IMR-90 (cell line): Measurements from ENCODE around the gene SEC22B. TPM values are rescaled to one million over a fixed set of nuclear protein-coding genes. Genes with fewer than 3 reads are reported as not detected.
A peak's percentile ranks its signal among the peaks of the same experiment; 100 is the strongest.
"Not testable (repeated sequence)": the region's sequence is repeated elsewhere in the genome, so short reads cannot be mapped to it uniquely, and the experiment has no call there.

ENCODE experiments used
- ATAC-seq: fragments of 200-7000 bp; cut with Tn5 transposase; 2 replicates; pipeline ENCODE4 v1.9.1; 2020; ENCODE audit warnings: low read depth, mild to moderate bottlenecking, moderate library complexity
- BruUV-seq: library from RNA; stranded (reverse); fragments of 400-500 nt; replicated peaks from 2 replicates; lab custom pipeline; 2021; lab: Mats Ljungman, UMichigan
- CTCF ChIA-PET: fragments of 300-600 bp; formaldehyde crosslinking; extraction: SDS; loops from one replicate; lab custom pipeline; 2021; ENCODE audit warnings: antibody characterized with exemption; lab: Yijun Ruan, JAX
- POLR2A ChIA-PET: fragments of 300-600 bp; sonication (Branson Sonifier 250); formaldehyde crosslinking; loops from one replicate; lab custom pipeline; 2022; ENCODE audit warnings: antibody characterized with exemption; ENCODE audit not compliant: unreplicated experiment; lab: Charles Lee
- DNase-seq: peaks from one replicate; pipeline ENCODE4 v3.0.0; 2013
- H2AFZ ChIP-seq: replicated peaks from 2 replicates; pipeline ENCODE3; 2013; ENCODE audit warnings: low read length, mild to moderate bottlenecking; ENCODE audit not compliant: poor library complexity
- H2AK5ac ChIP-seq: 2 replicates; pipeline ENCODE4 v1.6.1; 2013; ENCODE audit warnings: low read depth, low read length, inconsistent platforms
- H2AK9ac ChIP-seq: replicated peaks from 2 replicates; pipeline ENCODE3; 2013; ENCODE audit warnings: mild to moderate bottlenecking, low read depth, low read length, moderate library complexity; ENCODE audit not compliant: poor library complexity
- H2BK120ac ChIP-seq: 2 replicates; pipeline ENCODE4 v1.6.1; 2013; ENCODE audit warnings: low read depth, low read length, inconsistent platforms
- H2BK15ac ChIP-seq: 3 replicates; pipeline ENCODE4 v1.6.1; 2013; ENCODE audit warnings: low read depth, low read length, inconsistent platforms
- H2BK20ac ChIP-seq: 2 replicates; pipeline ENCODE4 v1.6.1; 2013; ENCODE audit warnings: low read depth, mild to moderate bottlenecking, inconsistent platforms, low read length, moderate library complexity
- H2BK5ac ChIP-seq: 2 replicates; pipeline ENCODE4 v1.6.1; 2013; ENCODE audit warnings: mild to moderate bottlenecking, low read depth, low read length, inconsistent platforms; ENCODE audit not compliant: poor library complexity, severe bottlenecking
- H3K14ac ChIP-seq: replicated peaks from 2 replicates; pipeline ENCODE4 v1.6.1; 2013; ENCODE audit warnings: low read depth, low read length, inconsistent platforms
- H3K18ac ChIP-seq: 2 replicates; pipeline ENCODE4 v1.6.1; 2013; ENCODE audit warnings: low read depth, low read length, control low read depth
- H3K23ac ChIP-seq: 2 replicates; pipeline ENCODE4 v1.6.1; 2013; ENCODE audit warnings: low read depth, low read length, inconsistent platforms
- H3K27ac ChIP-seq: 2 replicates; pipeline ENCODE4 v1.5.1; 2013; ENCODE audit warnings: mild to moderate bottlenecking, control low read depth, low read length; ENCODE audit not compliant: insufficient read depth
- H3K27me3 ChIP-seq: 2 replicates; pipeline ENCODE4 v1.6.1; 2013; ENCODE audit warnings: low read length; ENCODE audit not compliant: control insufficient read depth, insufficient read depth
- H3K36me3 ChIP-seq: 2 replicates; pipeline ENCODE4 v1.6.1; 2013; ENCODE audit warnings: low read length, mixed read lengths; ENCODE audit not compliant: control insufficient read depth, insufficient read depth
- H3K4ac ChIP-seq: 2 replicates; pipeline ENCODE4 v1.6.1; 2013; ENCODE audit warnings: low read depth, low read length, inconsistent platforms
- H3K4me1 ChIP-seq: 2 replicates; pipeline ENCODE4 v1.6.1; 2013; ENCODE audit warnings: low read length, mixed read lengths; ENCODE audit not compliant: control insufficient read depth, insufficient read depth
- H3K4me2 ChIP-seq: 2 replicates; pipeline ENCODE4 v1.6.1; 2013; ENCODE audit warnings: low read depth, mild to moderate bottlenecking, control low read depth, low read length, moderate library complexity
- H3K4me3 ChIP-seq: 2 replicates; pipeline ENCODE4 v1.5.1; 2013; ENCODE audit warnings: low read depth, mild to moderate bottlenecking, control low read depth, low read length, moderate library complexity; ENCODE audit not compliant: insufficient read depth
- H3K56ac ChIP-seq: 2 replicates; pipeline ENCODE4 v1.6.1; 2013; ENCODE audit warnings: low read length, inconsistent platforms; ENCODE audit not compliant: insufficient read depth; ENCODE audit errors: extremely low read depth
- H3K79me1 ChIP-seq, 2 experiments: 2 replicates each; pipeline ENCODE4 v1.6.1; 2013; ENCODE audit warnings: low read length in 2 of 2, inconsistent platforms in 1 of 2, low read depth in 1 of 2
- H3K9ac ChIP-seq: 2 replicates; pipeline ENCODE4 v1.6.1; 2013; ENCODE audit warnings: low read depth, low read length, control low read depth
- H3K9me1 ChIP-seq: 2 replicates; pipeline ENCODE4 v1.6.1; 2013; ENCODE audit warnings: low read length, inconsistent platforms; ENCODE audit not compliant: insufficient read depth
- H3K9me3 ChIP-seq: 2 replicates; pipeline ENCODE4 v1.6.1; 2013; ENCODE audit warnings: low read length; ENCODE audit not compliant: control insufficient read depth, insufficient read depth
- H4K20me1 ChIP-seq: 2 replicates; pipeline ENCODE4 v1.6.1; 2013; ENCODE audit warnings: low read length, inconsistent platforms; ENCODE audit not compliant: insufficient read depth
- H4K5ac ChIP-seq: 2 replicates; pipeline ENCODE4 v1.6.1; 2013; ENCODE audit warnings: mild to moderate bottlenecking, low read depth, low read length, control low read depth
- H4K8ac ChIP-seq, 2 experiments: 2 replicates each; pipeline ENCODE4 v1.6.1; 2013; ENCODE audit warnings: low read depth in 2 of 2, low read length in 2 of 2, control low read depth in 1 of 2, inconsistent platforms in 1 of 2
- H4K91ac ChIP-seq: 2 replicates; pipeline ENCODE4 v1.6.1; 2013; ENCODE audit warnings: low read depth, low read length, inconsistent platforms; ENCODE audit not compliant: insufficient read depth
- CEBPB ChIP-seq: IDR thresholded peaks from 2 replicates; pipeline ENCODE4 v1.6.1; 2012; ENCODE audit warnings: low read depth, low read length, improper control_type of control experiment
- WGBS, 2 experiments: methylation state at CpG; one replicate each; pipeline versions ENCODE4 v1.1.5 to v1.1.7; 2013; ENCODE audit warnings: missing lambda C conversion rate in 2 of 2; ENCODE audit not compliant: insufficient read length in 1 of 2; ENCODE audit errors: extremely low coverage in 2 of 2; 5-methylcytosine and 5-hydroxymethylcytosine counted together
- dilution Hi-C: fragments of 300-500 bp; cut with HindIII; formaldehyde crosslinking; loops from one replicate; pipeline ENCODE4 v1.14.3; 2018; ENCODE audit warnings: low sequenced_read_pairs; ENCODE audit not compliant: unreplicated experiment
- in situ Hi-C: fragments of 300-500 bp; cut with MboI; formaldehyde crosslinking; loops from 3 replicates; pipeline ENCODE4 v1.14.3; 2019; ENCODE audit warnings: low sequenced_read_pairs, inconsistent platforms, mixed read lengths
- intact Hi-C: fragments of 100-400 bp; cut with micrococcal nuclease; formaldehyde crosslinking; loops from 2 replicates; pipeline ENCODE4 v1.10.0; 2022
- polyA plus RNA-seq, 3 experiments: library from polyadenylated mRNA; depleted of rRNA; stranded (reverse); fragments of >200 nt; gene quantifications; 2 replicates each; pipeline ENCODE4 v1.2.3, GENCODE V29; 2012; ENCODE audit warnings: low replicate concordance in 1 of 3
- total RNA-seq: library from RNA; depleted of rRNA; stranded (reverse); fragments of >200 nt; gene quantifications from 2 replicates; pipeline ENCODE4 v1.2.3, GENCODE V29; 2012

The SEC22B gene
- total and polyA plus RNA-seq, 2 of the 4 experiments (the other 2 are of a cell fraction) = 35.9 to 57.4 TPM

DNA sequence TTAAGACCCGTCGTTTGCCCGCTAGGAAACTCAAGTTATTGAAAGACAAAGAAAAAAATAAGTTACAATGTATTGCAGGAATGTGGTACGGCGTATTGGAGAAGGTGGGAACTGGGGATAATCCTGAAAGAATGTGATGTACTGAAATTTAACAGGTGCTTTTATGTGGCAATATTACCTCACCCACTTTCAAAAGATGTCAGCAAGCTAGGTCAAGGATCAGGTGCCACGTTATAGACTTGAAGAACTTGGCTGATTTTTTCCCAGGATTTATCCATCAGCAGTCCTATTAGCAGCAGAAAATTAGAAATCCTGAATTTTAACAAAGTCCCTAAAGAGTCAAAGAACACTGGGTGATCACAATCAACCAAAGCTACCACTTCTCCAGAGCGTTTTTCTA is 632 bp downstream of the SEC22B start:
- Histone ChIP-seq H3K23ac (peak overlapping the region; percentile 91), H3K4me2 (peak overlapping the region; percentile 92), H3K9ac (peak overlapping the region; percentile 97), H3K18ac (peak overlapping the region; percentile 89; the same call in 1 of the 2 replicates), H3K27ac (peak overlapping the region; percentile 96), H3K4me3 (peak overlapping the region; percentile 90), H3K79me1 (peaks cover 0 to 12% of the 10 kb centered on the region in 2 experiments; a peak in 1 of 4 replicates), H4K91ac (peak overlapping the region; percentile 88), H3K4me1 (peaks cover 11% of the 10 kb centered on the region), H2BK20ac (0 out of 2 replicates have a peak overlapping the region, but pooled peaks have one; percentile 36), H2BK5ac (peak overlapping the region; percentile 89), H4K8ac (peak overlapping the region; percentile 29 to 94), H2BK120ac (peak overlapping the region; percentile 100), H3K56ac (peak overlapping the region; percentile 85), H3K14ac (peak overlapping the region; percentile 92), H4K5ac (peak overlapping the region; percentile 98; the same call in 1 of the 2 replicates), H3K4ac (peak overlapping the region; percentile 93; the same call in 1 of the 2 replicates), H2AK5ac (peak overlapping the region; percentile 65; the same call in 1 of the 2 replicates)
- H2AFZ ChIP-seq, intact Hi-C loops, H3K27me3 ChIP-seq, H2AK9ac ChIP-seq, dilution Hi-C loops, H2BK15ac ChIP-seq, H3K9me3 ChIP-seq, CTCF ChIA-PET, H3K9me1 ChIP-seq, ATAC-seq, H4K20me1 ChIP-seq, H3K36me3 ChIP-seq, in situ Hi-C loops: not testable (repeated sequence)
- BruUV-seq = TSS peak; percentile 91
- POLR2A ChIA-PET = interaction anchor here (0.5 kb wide), 1 partner anchor 12 kb away, joined by 4 read pairs; no protein-coding TSS in a partner anchor
- WGBS, 2 experiments = 0% methylated on average over 1 of the region's 7 CpGs; no CpG with 5 or more reads in 1 of the 2 experiments
- DNase-seq = peak; percentile 33
- TF ChIP-seq CEBPB = peak; percentile 25; the same call in 1 of the 2 replicates

DNA sequence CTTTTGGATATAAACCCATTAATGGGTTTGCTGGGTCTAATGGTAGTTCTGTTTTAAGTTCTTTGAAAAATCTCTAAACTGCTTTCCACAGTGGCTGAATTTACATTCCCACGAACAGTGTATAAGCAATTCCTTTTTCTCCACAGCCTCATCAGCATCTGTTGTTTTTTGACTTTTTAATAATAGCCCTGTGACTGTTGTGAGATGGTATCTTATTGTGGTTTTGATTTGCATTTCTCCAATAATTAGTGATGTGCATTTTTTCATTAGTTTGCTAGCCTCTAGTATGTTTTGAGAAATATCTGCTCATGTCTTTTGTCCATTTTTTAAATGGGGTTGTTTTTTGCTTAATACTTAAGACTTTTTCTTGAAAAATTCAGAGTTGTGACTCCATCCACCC is 11.6 kb downstream of the SEC22B start:
- H3K9me1 ChIP-seq, H3K9ac ChIP-seq, H3K36me3 ChIP-seq, H2BK15ac ChIP-seq, POLR2A ChIA-PET, H3K23ac ChIP-seq, H3K4me1 ChIP-seq, H3K56ac ChIP-seq, H2BK20ac ChIP-seq, H4K8ac ChIP-seq, H3K27me3 ChIP-seq, BruUV-seq, H3K4me2 ChIP-seq, H4K20me1 ChIP-seq, H2BK5ac ChIP-seq, in situ Hi-C loops, H2AFZ ChIP-seq, dilution Hi-C loops, H2AK9ac ChIP-seq, H3K27ac ChIP-seq, H4K91ac ChIP-seq, H3K79me1 ChIP-seq, H3K9me3 ChIP-seq, H2BK120ac ChIP-seq, ATAC-seq, DNase-seq, H4K5ac ChIP-seq, H3K4ac ChIP-seq, H3K14ac ChIP-seq, H2AK5ac ChIP-seq, H3K18ac ChIP-seq, intact Hi-C loops, H3K4me3 ChIP-seq, CTCF ChIA-PET: not testable (repeated sequence)
- no CpG with 5 or more reads among the region's 1 CpG for WGBS, 2 experiments
